Effector memory CD4-positive, alpha-beta T cell (primary cell): Measurements from ENCODE around the gene TSPEAR.

Source experiments
- DNase-seq, 3 donors: peaks; one replicate each; pipeline ENCODE4 v3.0.0-alpha.2; 2020
- H3K27ac ChIP-seq: 2 replicates; pipeline ENCODE4 v1.7.0; 2013; ENCODE audit warnings: mild to moderate bottlenecking, low read length, moderate library complexity; ENCODE audit not compliant: insufficient read depth, poor library complexity, severe bottlenecking
- H3K27me3 ChIP-seq: replicated peaks from 2 replicates; pipeline ENCODE4 v1.7.0; 2013; ENCODE audit warnings: mild to moderate bottlenecking, low read length; ENCODE audit not compliant: insufficient read depth, control insufficient read depth, poor library complexity, severe bottlenecking
- H3K36me3 ChIP-seq: 2 replicates; pipeline ENCODE4 v1.7.0; 2013; ENCODE audit warnings: mild to moderate bottlenecking, low read length, moderate library complexity; ENCODE audit not compliant: control insufficient read depth, insufficient read depth
- H3K4me1 ChIP-seq: 2 replicates; pipeline ENCODE4 v1.7.0; 2013; ENCODE audit warnings: low read length, mild to moderate bottlenecking; ENCODE audit not compliant: control insufficient read depth, insufficient read depth, poor library complexity, severe bottlenecking
- H3K4me3 ChIP-seq: 2 replicates; pipeline ENCODE4 v1.7.0; 2013; ENCODE audit warnings: low read length, low read depth, mild to moderate bottlenecking; ENCODE audit not compliant: insufficient read depth, poor library complexity, severe bottlenecking
- H3K9me3 ChIP-seq: 2 replicates; pipeline ENCODE4 v1.7.0; 2013; ENCODE audit warnings: mild to moderate bottlenecking, low read length, moderate library complexity; ENCODE audit not compliant: control insufficient read depth

Gene TSPEAR

DNA sequence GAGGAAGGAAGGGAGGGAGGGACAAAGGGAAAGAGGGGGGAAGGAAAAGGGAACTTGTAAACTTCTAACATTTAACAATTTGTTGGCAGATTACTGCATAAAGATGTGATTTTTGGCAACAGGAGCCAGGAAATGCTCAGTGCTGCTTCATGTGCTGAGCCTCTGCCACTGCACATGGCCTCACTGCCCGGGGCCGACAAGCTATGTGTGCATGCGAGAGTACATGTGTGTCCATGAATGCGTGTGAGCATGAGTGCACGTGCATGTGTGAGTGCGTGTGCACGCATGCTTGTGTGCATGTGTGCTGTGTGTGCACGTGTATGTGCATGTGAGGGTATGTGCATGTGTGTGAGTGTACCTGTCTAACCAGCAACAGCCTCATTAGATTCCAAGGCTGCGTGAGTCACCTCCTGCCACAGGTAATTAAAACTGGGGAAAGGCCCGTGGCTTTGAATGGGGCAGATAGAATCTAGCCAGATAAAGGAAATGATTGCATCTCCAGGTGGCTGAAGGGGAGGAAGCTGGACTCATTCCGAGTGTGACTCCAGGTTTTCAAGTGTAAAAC, 41.4 kb upstream of the TSPEAR start:
- H3K27ac ChIP-seq, result no peak overlapping the region
- H3K4me3 ChIP-seq, result no peak overlapping the region
- no peak for DNase-seq
- H3K9me3 ChIP-seq, result no peaks in the 10 kb centered on the region
- H3K36me3 ChIP-seq, result no peaks in the 10 kb centered on the region
- no peaks in the 10 kb centered on the region for H3K27me3 ChIP-seq
- no peaks in the 10 kb centered on the region for H3K4me1 ChIP-seq

DNA sequence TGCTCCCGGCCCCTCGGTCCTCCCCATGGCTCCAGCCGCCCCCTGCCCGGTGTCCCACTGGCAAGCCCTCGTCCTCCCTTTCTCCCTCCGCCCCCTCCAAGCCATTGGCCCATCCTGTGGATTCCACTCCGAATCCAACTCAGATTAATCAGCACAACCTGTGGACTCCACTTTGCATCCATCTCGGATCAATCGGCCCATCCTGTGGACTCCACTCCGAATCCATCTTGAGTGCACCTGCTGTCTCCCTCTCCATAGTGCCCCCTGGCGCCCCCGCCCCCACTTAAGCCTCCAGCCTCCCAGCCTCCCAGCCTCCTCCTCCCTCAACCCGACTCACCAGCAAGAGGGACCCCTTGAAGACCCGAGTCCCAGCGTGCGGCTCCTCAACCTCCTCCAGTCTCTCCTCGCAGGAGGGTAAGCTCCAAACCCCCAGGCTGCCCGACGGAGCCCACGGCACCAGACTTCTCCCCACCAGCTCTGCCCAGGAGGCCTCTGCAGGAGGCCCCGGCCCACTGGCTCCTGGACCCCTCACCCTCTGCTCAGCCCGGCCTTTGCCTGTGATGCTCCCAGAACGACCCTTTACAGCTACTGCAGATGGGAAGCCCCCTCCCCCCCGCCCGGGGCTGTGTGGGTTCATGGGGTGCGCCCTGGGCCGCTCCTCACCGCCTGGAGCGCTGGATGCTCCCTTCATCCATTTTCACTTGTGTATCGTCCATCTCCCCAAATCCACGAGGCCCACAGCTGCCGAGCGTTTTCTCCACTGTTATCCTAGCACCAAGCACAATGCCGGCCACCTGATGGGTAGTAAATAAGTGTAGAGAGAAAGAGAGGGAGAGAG, 40.6 kb upstream of the TSPEAR start:
- H3K9me3 ChIP-seq, result no peaks in the 10 kb centered on the region
- no peak for DNase-seq
- H3K4me3 ChIP-seq, result no peak overlapping the region
- no peaks in the 10 kb centered on the region for H3K4me1 ChIP-seq
- no peak overlapping the region for H3K27ac ChIP-seq
- no peaks in the 10 kb centered on the region for H3K36me3 ChIP-seq
- H3K27me3 ChIP-seq, result no peaks in the 10 kb centered on the region

DNA sequence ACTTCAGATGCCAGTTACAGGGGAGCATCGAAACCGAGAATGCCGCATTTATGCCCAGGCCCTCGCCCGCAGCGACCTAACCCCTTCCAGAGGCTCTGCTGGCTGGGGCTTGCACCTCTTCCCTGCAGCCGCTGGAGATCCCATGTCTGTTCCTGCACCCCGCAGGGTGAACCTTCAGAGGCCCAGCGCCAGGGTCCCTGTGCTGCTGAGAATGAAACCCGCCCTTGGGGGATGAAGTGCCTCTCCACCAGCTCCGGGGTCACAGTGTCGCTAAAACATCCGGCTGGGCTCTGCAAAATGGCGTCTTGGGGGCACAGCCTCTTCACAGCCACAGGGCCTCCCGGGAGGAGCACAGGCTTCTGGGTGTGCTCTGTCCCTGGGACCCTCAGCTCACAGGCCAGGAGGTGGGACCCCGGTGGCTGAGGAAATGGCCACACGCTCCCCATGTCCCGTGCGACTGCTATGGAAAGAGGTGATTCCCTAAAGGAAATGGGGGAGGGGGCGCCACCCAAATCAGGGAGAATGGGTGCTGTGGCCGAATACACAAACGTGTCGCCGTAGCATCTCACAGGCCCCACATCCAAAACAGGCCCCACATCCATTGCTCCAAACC, 39.9 kb upstream of the TSPEAR start:
- H3K9me3 ChIP-seq, result no peaks in the 10 kb centered on the region
- no peaks in the 10 kb centered on the region for H3K36me3 ChIP-seq
- DNase-seq, result no peak
- no peak overlapping the region for H3K27ac ChIP-seq
- H3K4me3 ChIP-seq, result no peak overlapping the region
- H3K27me3 ChIP-seq, result no peaks in the 10 kb centered on the region
- no peaks in the 10 kb centered on the region for H3K4me1 ChIP-seq

DNA sequence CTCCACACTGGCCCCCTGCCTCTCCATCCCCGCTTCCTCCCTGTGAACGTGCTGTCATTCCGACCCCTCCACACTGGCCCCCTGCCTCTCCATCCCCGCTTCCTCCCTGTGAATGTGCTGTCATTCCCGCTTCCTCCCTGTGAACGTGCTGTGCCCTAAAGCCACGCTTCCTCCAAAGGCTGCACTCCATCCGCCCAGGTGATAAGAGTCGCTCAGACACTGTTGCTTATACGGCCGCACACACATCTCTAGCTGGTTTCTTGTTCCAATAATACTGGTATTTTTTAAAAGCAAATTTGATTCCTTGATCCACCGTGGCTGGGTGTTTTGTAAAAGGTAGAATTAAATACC, 39.3 kb upstream of the TSPEAR start:
- Histone ChIP-seq H3K27me3 (no peaks in the 10 kb centered on the region), H3K4me3 (no peak overlapping the region), H3K4me1 (no peaks in the 10 kb centered on the region), H3K9me3 (no peaks in the 10 kb centered on the region), H3K36me3 (no peaks in the 10 kb centered on the region), H3K27ac (no peak overlapping the region)
- no peak for DNase-seq

DNA sequence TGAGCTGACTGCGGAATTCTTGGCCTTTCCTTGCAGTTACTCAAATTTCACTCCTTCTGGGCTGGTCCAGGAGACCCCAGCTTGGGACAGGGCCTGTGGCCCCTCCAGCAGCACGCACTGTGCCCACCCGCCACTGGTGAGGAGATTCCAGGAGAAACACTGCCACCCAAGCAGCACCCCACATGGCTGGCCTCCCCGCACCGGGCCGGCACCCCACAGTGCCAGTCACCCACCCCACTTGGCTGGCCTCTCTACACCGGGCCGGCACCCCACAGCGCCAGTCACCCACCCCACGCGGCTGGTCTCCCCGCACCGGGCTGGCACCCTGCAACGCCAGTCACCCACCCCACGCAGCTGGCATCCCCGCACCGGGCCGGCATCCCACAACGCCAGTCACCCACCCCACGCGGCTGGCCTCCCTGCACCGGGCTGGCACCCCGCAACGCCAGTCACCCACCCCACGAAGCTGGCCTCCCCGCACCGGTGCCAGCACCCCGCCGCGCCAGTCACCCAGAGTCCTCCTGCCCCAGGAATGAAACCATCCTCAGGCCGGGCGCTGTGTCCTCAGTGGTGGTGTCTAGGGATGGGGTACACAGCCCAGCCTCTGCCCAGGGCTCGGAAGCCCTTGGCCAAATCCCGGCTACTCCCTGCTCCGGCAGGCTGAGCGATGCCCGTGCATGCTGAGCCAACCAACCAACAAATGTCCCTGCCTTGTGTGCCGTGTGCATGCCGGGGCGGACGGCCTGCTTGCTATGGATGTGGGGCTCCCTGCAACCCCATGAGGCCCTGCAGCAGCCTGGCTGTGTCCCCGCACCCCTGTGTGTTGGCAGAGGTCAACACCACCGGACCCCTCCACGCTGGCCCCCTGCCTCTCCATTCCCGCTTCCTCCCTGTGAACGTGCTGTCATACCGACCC, 38.6 kb upstream of the TSPEAR start:
- Histone ChIP-seq H3K27me3 (no peaks in the 10 kb centered on the region), H3K4me3 (no peak overlapping the region), H3K36me3 (no peaks in the 10 kb centered on the region), H3K27ac (no peak overlapping the region), H3K4me1 (no peaks in the 10 kb centered on the region), H3K9me3 (no peaks in the 10 kb centered on the region)
- no peak for DNase-seq

DNA sequence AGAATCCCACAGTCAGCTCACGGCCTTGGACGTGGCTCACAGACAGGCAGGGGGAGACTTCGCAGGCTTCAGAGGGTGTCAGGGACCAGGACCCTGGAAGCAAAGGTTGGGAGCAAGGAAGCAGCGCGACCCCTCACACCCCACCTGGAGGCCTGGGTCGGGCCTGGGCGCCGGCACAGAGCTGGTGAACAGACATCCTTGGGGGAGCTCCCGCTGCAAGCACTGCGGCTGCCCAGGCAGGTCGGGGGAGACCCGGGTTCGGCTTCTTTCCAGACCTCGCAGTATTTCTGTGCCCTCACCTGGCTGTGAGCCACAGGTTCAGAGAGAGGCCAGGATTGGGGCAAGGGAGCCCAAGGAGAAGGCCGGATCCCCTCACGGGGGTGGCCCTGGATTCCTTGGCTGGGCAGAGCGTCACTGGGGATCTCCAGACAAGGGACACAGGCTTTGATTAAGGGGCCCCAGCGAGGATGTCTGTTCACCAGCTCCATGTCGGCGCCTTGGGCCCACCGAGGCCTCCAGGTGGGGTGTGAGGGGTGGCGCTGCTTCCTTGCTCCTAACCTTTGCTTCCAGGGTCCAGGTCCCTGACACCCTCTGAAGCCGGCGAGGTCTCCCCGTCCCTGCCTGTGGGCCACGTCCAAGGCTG, 37.9 kb upstream of the TSPEAR start:
- Histone ChIP-seq H3K36me3 (no peaks in the 10 kb centered on the region), H3K27me3 (no peaks in the 10 kb centered on the region), H3K4me3 (no peak overlapping the region), H3K4me1 (no peaks in the 10 kb centered on the region), H3K27ac (no peak overlapping the region), H3K9me3 (no peaks in the 10 kb centered on the region)
- DNase-seq, result no peak

DNA sequence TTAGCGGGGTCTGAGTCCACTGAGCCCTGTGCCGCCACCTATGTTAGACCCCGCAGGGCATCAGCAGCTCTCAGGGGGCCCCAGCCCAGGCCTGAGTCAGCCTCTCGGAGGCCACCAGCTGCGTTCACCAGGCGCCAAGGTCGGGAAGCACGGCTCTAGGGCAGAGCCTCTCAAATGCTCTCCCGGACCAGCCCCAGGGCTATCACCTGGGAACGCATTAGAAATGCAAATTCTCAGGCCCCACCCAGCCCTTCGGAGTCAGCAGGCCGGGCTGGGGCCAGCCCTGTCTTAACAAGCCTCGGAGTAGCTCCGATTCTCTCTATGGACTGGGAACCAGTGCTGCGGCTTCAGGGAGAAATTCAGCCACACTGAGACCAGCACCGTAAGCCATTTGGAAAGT, 37.2 kb upstream of the TSPEAR start:
- Histone ChIP-seq H3K36me3 (no peaks in the 10 kb centered on the region), H3K4me3 (no peak overlapping the region), H3K27me3 (no peaks in the 10 kb centered on the region), H3K27ac (no peak overlapping the region), H3K4me1 (no peaks in the 10 kb centered on the region), H3K9me3 (no peaks in the 10 kb centered on the region)
- DNase-seq, result no peak

DNA sequence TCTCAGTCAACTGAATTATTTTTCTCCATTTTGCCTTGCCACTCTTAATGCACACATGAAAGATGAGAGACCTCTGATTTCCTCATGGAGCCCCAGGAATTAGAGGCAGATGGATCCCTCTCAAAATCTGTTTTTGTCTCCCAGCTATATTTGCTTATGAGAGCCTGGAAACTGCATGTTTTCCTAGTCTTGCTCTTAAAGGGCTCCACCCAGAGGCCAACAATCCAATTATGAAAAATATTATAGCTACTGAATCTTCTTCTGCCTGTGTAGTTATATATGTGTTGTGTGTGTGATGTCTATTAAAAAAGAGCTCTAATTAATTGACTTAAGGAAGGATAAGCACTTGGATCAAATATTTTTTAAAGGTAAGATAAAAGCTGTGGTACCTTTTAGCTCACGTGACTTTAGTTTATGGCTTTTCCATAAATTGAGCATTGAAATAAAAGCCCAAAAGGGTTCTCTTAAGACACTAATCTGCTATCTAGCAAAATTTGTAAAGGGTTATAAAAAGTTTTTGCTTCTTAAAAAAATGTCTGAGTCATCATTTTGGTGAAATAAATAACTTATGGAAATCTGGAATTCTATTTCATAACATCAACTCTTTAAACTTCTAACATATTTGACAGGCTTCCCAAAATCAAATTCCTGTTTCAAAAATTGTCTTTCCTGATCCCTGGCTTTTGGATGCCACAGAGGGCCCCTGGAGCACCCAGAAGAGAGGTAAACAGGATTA, 31.2 kb upstream of the TSPEAR start:
- H3K4me3 ChIP-seq, result no peak overlapping the region
- H3K27ac ChIP-seq, result no peak overlapping the region
- no peaks in the 10 kb centered on the region for H3K36me3 ChIP-seq
- no peak for DNase-seq
- H3K9me3 ChIP-seq, result no peaks in the 10 kb centered on the region
- H3K27me3 ChIP-seq, result no peaks in the 10 kb centered on the region
- H3K4me1 ChIP-seq, result no peaks in the 10 kb centered on the region

DNA sequence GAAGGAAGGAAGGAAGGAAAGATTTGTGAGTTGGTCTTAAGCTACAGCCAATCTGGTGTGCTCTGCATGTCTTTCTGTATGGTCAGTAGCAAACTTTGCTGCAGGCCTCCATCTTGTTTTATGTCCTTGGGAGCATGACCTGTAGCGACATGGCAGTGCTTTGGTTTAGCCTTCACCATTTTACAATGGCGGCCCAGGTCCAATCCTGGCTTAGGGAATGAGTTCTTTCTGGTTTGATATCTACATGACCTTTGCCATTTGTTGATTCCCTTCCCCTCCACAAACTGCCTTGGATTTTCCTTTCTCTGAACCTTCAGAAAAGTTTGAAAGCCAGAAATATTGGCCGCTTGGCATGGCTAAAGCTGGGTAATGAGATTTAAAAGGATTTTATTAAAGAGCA, 30.5 kb upstream of the TSPEAR start:
- H3K4me3 ChIP-seq, result no peak overlapping the region
- H3K4me1 ChIP-seq, result no peaks in the 10 kb centered on the region
- DNase-seq, result no peak
- H3K9me3 ChIP-seq, result no peaks in the 10 kb centered on the region
- no peak overlapping the region for H3K27ac ChIP-seq
- H3K27me3 ChIP-seq, result no peaks in the 10 kb centered on the region
- H3K36me3 ChIP-seq, result no peaks in the 10 kb centered on the region
